ENCODE data around the gene RPL6.

Gene RPL6

DNA sequence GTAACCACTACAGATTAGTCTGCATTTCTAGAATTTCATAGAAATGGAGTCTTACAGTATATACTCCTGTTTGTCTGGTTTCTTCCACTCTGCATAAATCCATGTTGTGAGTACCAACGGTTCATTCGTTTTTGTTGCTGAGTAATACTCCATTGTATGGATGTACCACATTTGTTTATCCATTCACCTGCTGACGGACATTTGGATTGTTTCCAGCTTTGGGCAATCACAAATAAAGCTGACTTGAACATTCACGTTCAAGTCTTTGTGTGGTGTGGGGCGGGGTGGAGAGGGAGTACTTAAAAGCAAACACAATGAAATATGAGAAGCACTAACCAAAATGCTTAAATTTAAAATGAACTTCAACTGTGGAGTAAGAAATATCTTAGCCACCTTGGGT lies 34.3 kb downstream of the RPL6 start:
- DNase-seq (ENCODE audit: low read depth) = no peak

DNA sequence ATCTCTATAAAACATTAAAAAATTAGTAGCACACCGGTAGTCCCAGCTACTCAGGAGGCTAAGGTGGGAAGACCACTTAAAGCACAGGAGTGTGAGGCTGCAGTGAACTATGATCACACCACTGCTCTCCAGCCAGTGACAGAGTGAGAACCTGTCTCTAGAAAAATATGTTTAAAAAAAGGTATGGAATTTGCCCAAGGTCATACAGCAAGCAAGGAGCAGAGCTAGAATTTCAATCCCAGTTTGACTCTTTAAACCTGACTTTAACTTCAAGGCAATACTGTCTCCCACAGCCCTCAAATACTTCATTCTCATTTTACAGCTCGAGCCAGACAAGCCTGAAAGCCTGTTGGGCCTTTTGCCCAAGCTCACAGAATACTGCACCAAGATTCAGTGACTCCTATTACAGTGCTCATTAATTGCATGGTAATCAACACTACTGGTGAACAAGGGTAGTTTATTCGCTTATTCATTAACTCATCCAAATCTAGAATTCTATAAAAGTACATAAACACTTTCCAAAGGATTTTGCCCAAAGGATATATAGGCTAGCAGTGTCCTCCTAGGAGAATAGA lies 35.2 kb downstream of the RPL6 start:
- DNase-seq (ENCODE audit: low read depth) = no peak

DNA sequence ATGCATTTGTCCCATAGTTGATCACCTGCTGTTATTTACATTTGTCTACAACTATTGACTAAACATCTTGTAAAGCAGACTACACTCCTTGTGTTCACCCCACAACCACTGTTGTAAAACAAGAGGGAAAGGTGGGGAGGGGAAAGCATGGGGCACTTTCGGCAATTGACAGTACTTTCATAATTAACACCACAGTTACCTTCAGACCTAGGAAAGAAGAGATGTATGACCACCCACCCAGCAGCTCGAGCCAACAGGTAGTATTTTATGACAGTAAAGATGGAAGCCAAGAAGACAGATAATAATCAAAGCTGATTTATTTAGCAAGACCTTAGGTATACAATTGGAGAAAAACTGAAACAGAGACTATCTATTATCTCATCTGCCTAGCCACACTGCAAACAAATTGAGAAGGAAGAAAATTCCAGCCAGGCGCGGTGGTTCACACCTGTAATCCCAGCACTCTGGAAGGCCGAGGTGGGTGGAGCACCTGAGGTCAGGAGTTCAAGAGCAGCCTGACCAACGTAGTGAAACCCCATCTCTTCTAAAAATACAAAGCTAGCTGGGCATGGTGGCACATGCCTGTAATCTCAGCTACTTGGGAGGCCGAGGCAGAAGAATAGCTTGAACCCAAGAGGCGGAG lies 38.4 kb downstream of the RPL6 start:
- no peak for DNase-seq (ENCODE audit: low read depth)

DNA sequence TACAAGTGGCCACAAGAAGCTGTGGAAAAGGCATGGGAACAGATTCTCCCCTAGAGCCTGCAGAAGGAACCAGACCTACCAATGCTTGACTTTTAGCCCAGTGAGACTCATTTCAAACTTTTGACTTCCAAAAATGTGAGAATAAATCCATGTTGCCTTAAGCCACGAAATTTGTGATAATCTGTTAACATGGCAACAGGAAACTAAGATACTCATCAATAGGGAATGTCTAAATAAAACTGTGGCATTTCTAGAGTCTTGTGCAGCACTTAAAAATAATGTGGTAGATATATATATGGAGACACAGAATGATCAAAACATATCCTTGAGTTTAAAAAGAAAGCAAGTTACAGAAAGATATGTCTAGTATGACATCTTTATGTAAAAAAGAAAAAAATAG lies 39.2 kb downstream of the RPL6 start:
- no peak for DNase-seq (ENCODE audit: low read depth)

DNA sequence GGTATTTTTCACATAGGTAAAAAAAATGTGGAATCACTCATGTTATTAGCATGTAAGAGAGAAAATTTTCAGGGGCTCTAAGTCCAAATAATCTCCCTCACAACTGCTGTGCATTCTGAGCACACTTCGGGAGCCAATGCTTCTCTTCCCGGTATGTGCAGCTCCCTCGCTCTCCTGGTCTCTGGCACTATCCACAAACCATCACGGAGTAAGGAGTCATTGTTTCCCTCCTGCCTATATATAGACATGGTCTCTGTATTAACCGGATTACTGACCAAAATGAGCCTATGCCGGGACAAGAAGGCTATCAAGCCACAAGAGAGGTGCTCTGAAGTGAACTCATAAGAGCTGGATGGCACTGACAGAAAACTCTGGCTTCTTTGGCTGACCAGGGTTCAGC lies 40.5 kb downstream of the RPL6 start:
- no peak for DNase-seq (ENCODE audit: low read depth)

DNA sequence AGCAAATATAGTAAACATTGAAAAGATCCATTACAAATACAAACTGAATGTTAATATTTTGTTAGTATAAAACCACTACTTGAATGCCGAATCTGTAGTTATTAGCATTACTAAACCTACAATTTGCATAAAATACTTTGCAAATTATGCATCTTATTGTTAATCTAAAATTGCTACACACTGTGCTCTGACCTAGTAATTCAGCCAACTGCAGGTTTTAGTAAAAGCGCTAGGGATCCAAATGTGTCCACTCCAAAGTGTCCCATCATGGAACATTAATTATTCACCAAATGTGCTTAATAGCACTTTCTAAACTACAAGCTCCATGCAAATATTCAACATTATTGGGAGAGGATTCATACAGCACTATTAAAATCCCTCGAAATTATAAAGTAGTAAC lies 41.4 kb downstream of the RPL6 start:
- DNase-seq (ENCODE audit: low read depth) = no peak

DNA sequence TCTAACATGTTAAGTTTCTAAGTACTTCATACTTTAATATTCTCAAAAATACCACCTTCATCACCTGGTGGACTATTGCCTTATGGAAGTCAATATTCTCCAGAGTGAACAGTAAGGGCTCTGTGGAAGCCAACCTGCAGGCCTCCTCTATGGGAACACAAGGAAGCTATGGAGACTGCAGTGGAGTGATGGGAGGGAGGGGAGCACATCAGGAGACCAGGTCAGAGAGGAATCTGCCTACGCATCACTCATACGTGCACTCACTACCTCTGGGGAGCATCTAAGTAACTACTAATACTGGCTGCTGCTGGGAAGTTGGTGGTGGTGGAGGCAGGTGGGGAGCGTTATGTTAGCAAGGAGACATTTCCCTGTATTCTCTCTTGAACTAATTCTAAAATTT lies 47.1 kb downstream of the RPL6 start:
- DNase-seq (ENCODE audit: low read depth) = no peak

DNA sequence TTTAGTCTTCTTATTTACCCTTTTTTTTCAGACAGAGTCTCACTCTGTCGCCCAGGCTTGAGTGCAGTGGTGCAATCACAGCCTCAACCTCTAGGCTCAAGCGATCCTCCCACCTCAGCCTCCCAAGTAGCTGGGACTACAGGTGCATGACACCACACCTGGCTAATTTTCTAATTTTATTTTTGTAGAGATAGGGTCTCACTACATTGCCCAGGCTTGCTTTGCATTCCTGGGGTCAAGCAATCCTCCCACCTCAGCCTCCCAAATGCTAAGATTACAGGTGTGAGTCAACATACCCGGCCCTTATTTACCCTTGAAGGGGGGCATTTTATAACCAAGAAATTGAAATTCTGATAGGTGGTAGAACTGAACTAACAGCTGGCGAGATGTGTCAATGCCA lies 48.1 kb downstream of the RPL6 start:
- no peak for DNase-seq (ENCODE audit: low read depth)

DNA sequence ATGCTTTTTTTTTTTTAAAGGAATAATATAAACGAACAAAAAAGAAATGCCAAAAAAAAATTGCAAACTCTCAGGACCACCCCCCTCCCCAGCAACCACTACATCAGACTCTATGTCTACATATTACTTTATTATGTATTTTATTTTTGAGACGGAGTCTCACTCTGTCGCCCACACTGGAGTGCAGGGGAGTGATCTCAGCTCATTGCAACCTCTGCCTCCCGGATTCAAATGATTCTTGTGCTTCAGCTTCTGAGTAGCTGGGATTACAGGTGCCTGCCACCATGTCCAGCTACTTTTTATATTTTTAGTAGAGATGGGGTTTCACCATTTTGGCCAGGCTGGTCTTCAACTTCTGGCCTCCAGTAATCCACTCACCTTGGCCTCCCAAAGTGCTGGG lies 50.1 kb downstream of the RPL6 start:
- DNase-seq (ENCODE audit: low read depth) = no peak

DNA sequence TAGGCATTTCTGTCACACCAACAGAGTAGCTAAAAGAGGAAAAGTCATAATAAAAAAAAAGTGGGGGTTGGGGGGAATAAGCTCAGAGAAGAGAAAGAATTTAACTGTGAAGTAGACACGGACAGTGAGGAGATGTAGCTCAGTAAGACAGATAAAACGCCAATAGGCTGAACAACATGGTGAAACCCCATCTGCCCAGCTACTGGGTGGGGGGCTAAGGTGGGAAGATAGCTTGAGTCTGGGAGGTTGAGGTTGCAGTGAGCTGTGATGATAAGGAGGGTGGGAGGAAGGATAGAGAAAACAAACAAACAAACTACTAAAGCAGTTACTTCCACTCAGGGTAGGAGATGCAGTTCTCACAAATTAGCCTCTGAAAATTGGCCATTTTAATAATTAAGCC lies 52.2 kb downstream of the RPL6 start:
- no peak for DNase-seq (ENCODE audit: low read depth)
